LNCAP (cell line): ENCODE data around the gene AQP1.

ENCODE experiments used
- TF ChIP-seq, protein P1 (sequence below): fragments of 450-650 bp; IDR thresholded peaks from 2 replicates; pipeline ENCODE4 v1.5.1; 2017; ENCODE audit warnings: mild to moderate bottlenecking

Gene AQP1

DNA sequence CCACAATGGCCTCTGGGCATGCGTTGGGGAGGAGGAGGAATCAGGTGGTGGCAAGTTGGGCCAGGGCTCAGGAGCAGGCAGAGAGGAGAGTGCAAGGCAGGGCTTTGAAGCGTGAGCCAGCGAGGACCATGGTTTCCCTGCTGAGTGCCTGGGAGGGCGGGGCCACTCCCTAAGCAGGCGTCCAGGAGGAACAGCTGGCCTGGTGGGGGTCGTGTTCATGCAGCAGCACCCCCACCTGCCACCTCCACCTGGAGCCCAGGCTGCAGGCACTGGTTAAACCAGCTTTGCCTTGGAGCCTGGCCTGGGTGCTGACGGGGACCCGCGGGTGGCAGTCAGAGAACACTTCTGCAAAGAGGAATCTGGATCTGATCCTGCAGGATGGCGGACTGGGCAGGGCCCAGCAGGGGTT is 24.2 kb upstream of the AQP1 start:
- TF ChIP-seq, protein P1, sequence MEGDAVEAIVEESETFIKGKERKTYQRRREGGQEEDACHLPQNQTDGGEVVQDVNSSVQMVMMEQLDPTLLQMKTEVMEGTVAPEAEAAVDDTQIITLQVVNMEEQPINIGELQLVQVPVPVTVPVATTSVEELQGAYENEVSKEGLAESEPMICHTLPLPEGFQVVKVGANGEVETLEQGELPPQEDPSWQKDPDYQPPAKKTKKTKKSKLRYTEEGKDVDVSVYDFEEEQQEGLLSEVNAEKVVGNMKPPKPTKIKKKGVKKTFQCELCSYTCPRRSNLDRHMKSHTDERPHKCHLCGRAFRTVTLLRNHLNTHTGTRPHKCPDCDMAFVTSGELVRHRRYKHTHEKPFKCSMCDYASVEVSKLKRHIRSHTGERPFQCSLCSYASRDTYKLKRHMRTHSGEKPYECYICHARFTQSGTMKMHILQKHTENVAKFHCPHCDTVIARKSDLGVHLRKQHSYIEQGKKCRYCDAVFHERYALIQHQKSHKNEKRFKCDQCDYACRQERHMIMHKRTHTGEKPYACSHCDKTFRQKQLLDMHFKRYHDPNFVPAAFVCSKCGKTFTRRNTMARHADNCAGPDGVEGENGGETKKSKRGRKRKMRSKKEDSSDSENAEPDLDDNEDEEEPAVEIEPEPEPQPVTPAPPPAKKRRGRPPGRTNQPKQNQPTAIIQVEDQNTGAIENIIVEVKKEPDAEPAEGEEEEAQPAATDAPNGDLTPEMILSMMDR: no peak

- TF ChIP-seq, protein P1: no peak
Measured at GRCh38 chr7:30888747-30889146, 22.9 kb upstream of the AQP1 start.

DNA sequence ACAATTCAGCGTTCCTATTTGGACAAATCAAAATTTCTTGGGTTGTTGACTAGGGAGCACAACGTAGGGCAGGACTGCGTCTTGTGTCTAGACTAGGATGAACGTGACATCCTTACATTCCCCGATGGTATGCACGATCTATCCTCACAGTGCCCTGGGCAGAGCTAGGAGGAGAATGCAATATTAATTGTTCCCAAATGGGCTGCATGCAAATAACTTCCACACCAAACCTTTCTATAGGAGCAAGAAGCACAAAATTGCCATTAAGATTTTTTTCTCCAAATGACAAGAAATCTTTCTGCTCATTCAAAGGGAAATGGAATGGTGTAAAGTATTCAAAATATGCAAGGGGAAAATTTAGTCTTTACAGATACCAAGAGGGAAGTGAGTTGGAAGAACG is 21.4 kb upstream of the AQP1 start:
- TF ChIP-seq, protein P1: no peak

DNA sequence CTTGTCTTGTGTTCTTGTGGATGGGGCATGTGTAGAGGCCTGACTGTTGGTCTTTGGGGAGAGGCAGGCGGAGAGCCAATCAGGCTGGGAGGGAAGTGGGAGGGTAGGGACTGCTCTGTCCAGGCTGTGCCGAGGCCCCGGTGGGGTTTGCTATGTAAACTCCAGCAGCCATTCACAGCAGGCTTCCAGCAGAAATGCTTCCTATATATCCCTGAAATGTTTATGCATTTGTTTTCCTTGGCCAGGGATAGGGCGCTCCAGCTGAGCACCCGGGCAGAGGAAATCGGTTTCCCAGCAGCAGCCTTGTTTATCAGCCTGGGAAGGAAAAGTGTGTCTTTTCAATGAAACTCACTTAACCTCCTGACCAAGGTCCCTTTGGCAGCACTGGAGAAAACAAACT is 18.3 kb upstream of the AQP1 start:
- TF ChIP-seq, protein P1: no peak

DNA sequence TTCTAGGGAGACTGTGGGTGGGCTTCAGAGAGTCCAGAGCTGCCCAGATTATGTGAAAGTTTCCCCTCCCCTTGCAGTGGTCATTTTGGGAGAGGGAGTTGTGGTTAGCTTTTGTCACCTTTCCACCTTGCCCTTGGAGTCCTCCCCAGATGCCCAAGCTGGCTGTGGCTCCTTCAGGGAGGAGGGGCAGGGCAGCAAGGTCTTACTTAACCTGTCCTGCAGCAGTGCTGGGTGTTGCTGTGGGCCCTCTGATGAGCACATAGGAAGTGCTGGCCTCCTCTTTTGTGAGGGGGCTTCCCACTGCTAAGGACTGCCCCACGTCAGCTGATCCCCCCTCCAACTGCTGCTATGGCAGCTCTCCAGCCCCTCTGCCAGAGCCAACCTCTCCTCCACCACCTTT is 17.6 kb upstream of the AQP1 start:
- TF ChIP-seq, protein P1: no peak

DNA sequence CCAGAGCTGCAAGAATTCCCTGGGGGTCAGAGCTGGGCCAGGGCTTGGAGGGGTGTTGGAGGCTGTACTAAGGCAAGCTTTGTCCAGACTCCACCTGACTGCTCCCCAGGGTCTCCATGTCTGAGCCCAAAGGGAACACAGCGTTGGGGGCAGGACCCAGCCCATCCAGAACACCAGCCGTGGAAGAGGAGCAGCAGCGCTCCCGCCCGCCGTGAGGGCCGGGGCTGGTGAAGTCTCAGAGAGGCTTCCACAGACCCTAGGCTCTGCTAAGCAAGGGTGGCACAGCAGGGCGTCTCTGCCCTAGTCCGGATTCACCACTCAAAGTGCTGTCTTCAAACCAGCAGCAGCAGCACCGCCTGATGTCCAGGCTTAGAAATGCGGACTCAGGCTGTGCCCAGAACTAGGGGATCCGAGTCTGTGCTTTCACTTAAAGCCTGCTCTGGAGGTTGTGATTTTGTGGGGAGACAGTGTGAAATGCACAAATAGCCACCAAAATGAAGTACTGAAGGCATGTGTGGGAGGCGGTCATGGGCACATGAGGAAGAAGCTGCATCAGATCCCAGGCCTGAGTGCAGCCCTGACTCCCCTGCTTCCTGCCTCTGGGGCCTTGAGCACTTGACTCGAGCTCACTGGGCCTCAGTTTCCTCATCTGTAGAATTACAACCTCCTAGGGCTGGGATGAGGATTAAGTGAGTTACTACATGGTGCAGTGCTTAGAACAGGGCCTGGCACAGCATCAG is 16.6 kb upstream of the AQP1 start:
- TF ChIP-seq, protein P1: no peak

GRCh38 chr7:30896036-30896435 is 15.6 kb upstream of the AQP1 start:
- TF ChIP-seq, protein P1: no peak
